Smooth muscle cell (in vitro differentiated cells): Measurements from ENCODE around the gene SKIC2. TPM values are rescaled to one million over a fixed set of nuclear protein-coding genes. Genes with fewer than 3 reads are reported as not detected.

Experiments
- DNase-seq: peaks from one replicate; lab custom pipeline; 2025; ENCODE audit not compliant: unreplicated experiment; lab: John Stamatoyannopoulos, UW
- H2AFZ ChIP-seq: fragments of 200-600 bp; sonication (generic); 2 replicates; pipeline ENCODE4 v1.6.0; 2016; ENCODE audit warnings: antibody characterized with exemption, low read depth, mild to moderate bottlenecking
- H3F3A ChIP-seq: fragments of 200-600 bp; sonication (generic); 2 replicates; pipeline ENCODE4 v1.6.0; 2017; ENCODE audit warnings: antibody characterized with exemption, low read depth
- H3K27ac ChIP-seq: fragments of 200-600 bp; sonication (generic); 2 replicates; pipeline ENCODE4 v1.5.1; 2016; ENCODE audit warnings: low read depth, mild to moderate bottlenecking
- H3K27me3 ChIP-seq: fragments of 200-600 bp; sonication (generic); 2 replicates; pipeline ENCODE4 v1.6.1; 2016; ENCODE audit warnings: low read depth, mild to moderate bottlenecking
- H3K36me3 ChIP-seq: fragments of 200-600 bp; sonication (generic); 2 replicates; pipeline ENCODE4 v1.5.1; 2016; ENCODE audit warnings: low read depth
- H3K4me1 ChIP-seq: fragments of 200-600 bp; sonication (generic); 2 replicates; pipeline ENCODE4 v1.5.1; 2016; ENCODE audit warnings: low read depth
- H3K4me2 ChIP-seq: fragments of 200-600 bp; sonication (generic); 2 replicates; pipeline ENCODE4 v1.6.0; 2016; ENCODE audit warnings: mild to moderate bottlenecking
- H3K4me3 ChIP-seq: fragments of 200-600 bp; sonication (generic); 2 replicates; pipeline ENCODE4 v1.5.1; 2016; ENCODE audit warnings: mild to moderate bottlenecking
- H3K79me2 ChIP-seq: fragments of 200-600 bp; sonication (generic); 2 replicates; pipeline ENCODE4 v1.6.0; 2016; ENCODE audit warnings: low read depth, mild to moderate bottlenecking
- H3K9ac ChIP-seq: fragments of 200-600 bp; sonication (generic); 2 replicates; pipeline ENCODE4 v1.6.0; 2016; ENCODE audit warnings: low read depth
- H3K9me3 ChIP-seq: fragments of 200-600 bp; sonication (generic); replicated peaks from 2 replicates; pipeline ENCODE4 v1.5.1; 2016; ENCODE audit warnings: low read depth
- H4K20me1 ChIP-seq: fragments of 200-600 bp; sonication (generic); 2 replicates; pipeline ENCODE4 v1.6.0; 2016; ENCODE audit warnings: low read depth
- CTCF ChIP-seq: fragments of 200-600 bp; sonication (generic); IDR thresholded peaks from 2 replicates; pipeline ENCODE4 v1.5.1; 2017; ENCODE audit warnings: borderline replicate concordance, mild to moderate bottlenecking, antibody characterized with exemption; ENCODE audit not compliant: insufficient read depth, poor library complexity, severe bottlenecking
- WGBS: methylation state at CpG from one replicate; pipeline ENCODE4 v1.1.7; 2016; ENCODE audit warnings: low lambda C conversion rate; 5-methylcytosine and 5-hydroxymethylcytosine counted together
- polyA plus RNA-seq: library from polyadenylated mRNA; unstranded; fragments of >200 nt; fragmentation: Nextera tagmentation; extraction: Ambion mirVana; gene quantifications from 2 replicates; pipeline ENCODE4 v1.2.1, GENCODE V29; 2016
- total RNA-seq: library from RNA; depleted of rRNA; stranded (reverse); fragments of >200 nt; gene quantifications from 2 replicates; pipeline ENCODE4 v1.2.3, GENCODE V29; 2014

The SKIC2 gene
- total and polyA plus RNA-seq, 2 experiments from 2014 or later = 27.6 to 56.0 TPM

DNA sequence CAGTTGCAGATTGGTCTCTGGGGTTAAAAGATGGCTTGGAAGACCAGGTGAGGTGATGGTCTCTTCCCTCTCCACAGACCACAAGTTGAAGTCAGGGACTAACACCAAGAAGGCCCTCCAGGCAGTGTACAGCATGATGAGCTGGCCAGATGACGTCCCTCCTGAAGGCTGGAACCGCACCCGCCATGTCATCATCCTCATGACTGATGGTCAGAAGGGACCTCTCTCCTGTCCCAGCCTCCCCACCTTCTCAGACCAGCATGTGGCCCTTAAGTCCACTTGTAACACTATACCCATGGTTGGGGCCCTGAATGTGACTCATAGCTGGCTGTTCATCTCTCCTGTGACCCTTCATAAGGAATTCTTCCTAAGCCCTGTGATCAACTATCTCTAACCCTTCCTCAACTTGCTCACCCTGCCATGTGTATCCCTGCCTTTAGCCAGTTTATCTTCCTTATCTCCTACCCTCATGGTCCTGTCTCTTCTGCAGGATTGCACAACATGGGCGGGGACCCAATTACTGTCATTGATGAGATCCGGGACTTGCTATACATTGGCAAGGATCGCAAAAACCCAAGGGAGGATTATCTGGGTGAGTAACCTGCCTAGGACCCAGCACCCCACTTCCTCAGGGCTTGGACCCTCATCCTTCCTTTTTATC is 10.1 kb upstream of the SKIC2 start:
- Histone ChIP-seq H2AFZ (no peak overlapping the region), H3K9me3 (no peaks in the 10 kb centered on the region), H3F3A (peaks cover 6% of the 10 kb centered on the region), H3K36me3 (no peaks in the 10 kb centered on the region), H3K27ac (no peak overlapping the region), H3K27me3 (peaks cover 12% of the 10 kb centered on the region), H3K79me2 (no peaks in the 10 kb centered on the region), H3K4me2 (no peak overlapping the region), H3K9ac (no peak overlapping the region), H3K4me1 (no peaks in the 10 kb centered on the region), H4K20me1 (no peaks in the 10 kb centered on the region), H3K4me3 (no peak overlapping the region)
- WGBS = 95% methylated on average over 6 of the region's 6 CpGs
- TF ChIP-seq CTCF = no peak
- DNase-seq = no peak

- 91% methylated on average over 7 of the region's 7 CpGs for WGBS
- no peak for TF ChIP-seq CTCF
- Histone ChIP-seq H3K4me2 (no peak overlapping the region), H3K4me1 (no peaks in the 10 kb centered on the region), H3K9me3 (no peaks in the 10 kb centered on the region), H2AFZ (no peak overlapping the region), H4K20me1 (no peaks in the 10 kb centered on the region), H3K36me3 (peaks cover 4% of the 10 kb centered on the region), H3F3A (peaks cover 6% of the 10 kb centered on the region), H3K9ac (no peak overlapping the region), H3K4me3 (no peak overlapping the region), H3K27me3 (peaks cover 3% of the 10 kb centered on the region), H3K79me2 (no peaks in the 10 kb centered on the region), H3K27ac (no peak overlapping the region)
- DNase-seq = no peak
Observed at GRCh38 chr6:31949926-31950548, 8.9 kb upstream of the SKIC2 start.

GRCh38 chr6:31952140-31952805 is 6.7 kb upstream of the SKIC2 start:
- Histone ChIP-seq H3K4me3 (no peak overlapping the region), H3K4me1 (no peaks in the 10 kb centered on the region), H3K9ac (no peak overlapping the region), H3K36me3 (peaks cover 4% of the 10 kb centered on the region), H4K20me1 (no peaks in the 10 kb centered on the region), H3K27ac (no peak overlapping the region), H3K4me2 (no peak overlapping the region), H3K9me3 (no peaks in the 10 kb centered on the region), H3K27me3 (no peaks in the 10 kb centered on the region), H3F3A (peaks cover 6% of the 10 kb centered on the region), H3K79me2 (peaks cover 3% of the 10 kb centered on the region), H2AFZ (no peak overlapping the region)
- no peak for DNase-seq
- WGBS = 71% methylated on average over 5 of the region's 5 CpGs
- peak; percentile 73 for TF ChIP-seq CTCF
